Suprapubic skin (tissue), 4 donors: ENCODE measurements around the gene RIMOC1. TPM values are rescaled to one million over a fixed set of nuclear protein-coding genes. Genes with fewer than 3 reads are reported as not detected.
A peak's percentile ranks its signal among the peaks of the same experiment; 100 is the strongest.

Experiments
- DNase-seq, 2 donors: peaks; one replicate each; pipeline ENCODE4 v3.0.0-alpha.2; 2019; ENCODE audit warnings: low spot score in 2 of 2
- H3K27ac ChIP-seq: fragments of 200-600 bp; sonication (generic); one replicate; pipeline ENCODE4 v1.5.1; 2019
- H3K27me3 ChIP-seq: fragments of 200-600 bp; sonication (generic); one replicate; pipeline ENCODE4 v1.5.1; 2019
- H3K36me3 ChIP-seq: fragments of 200-600 bp; sonication (generic); one replicate; pipeline ENCODE4 v1.5.1; 2019
- H3K4me1 ChIP-seq: fragments of 200-600 bp; sonication (generic); one replicate; pipeline ENCODE4 v1.5.1; 2019
- H3K4me3 ChIP-seq: fragments of 200-600 bp; sonication (generic); one replicate; pipeline ENCODE4 v1.5.1; 2019; ENCODE audit warnings: mild to moderate bottlenecking
- H3K9me3 ChIP-seq: fragments of 200-600 bp; sonication (generic); one replicate; pipeline ENCODE4 v1.5.1; 2019
- EP300 ChIP-seq: sonication (generic); formaldehyde crosslinking; IDR thresholded peaks from one replicate; pipeline ENCODE4 v1.6.1; 2017; ENCODE audit warnings: antibody characterized with exemption
- POLR2A ChIP-seq, 2 donors: fragments of 450-650 bp; IDR thresholded peaks; one replicate each; pipeline ENCODE4 v1.6.1; 2017; ENCODE audit warnings: antibody characterized with exemption in 2 of 2, mild to moderate bottlenecking in 2 of 2, moderate library complexity in 2 of 2
- POLR2AphosphoS5 ChIP-seq, 3 donors: sonication (generic); formaldehyde crosslinking; IDR thresholded peaks; one replicate each; pipeline ENCODE4 v1.6.1; 2017; ENCODE audit warnings: antibody characterized with exemption in 3 of 3
- WGBS: methylation state at CpG from one replicate; pipeline ENCODE4 v1.1.5; 2018; 5-methylcytosine and 5-hydroxymethylcytosine counted together
- total RNA-seq, 4 donors: library from RNA; depleted of rRNA; stranded (reverse); fragments of >200 nt; gene quantifications; one replicate each; pipeline ENCODE4 v1.1.0, GENCODE V29; 2016
- TF ChIP-seq, protein P1 (sequence below), 2 donors: fragments of 200-600 bp in 1 of 2; fragments of 450-650 bp in 1 of 2; sonication (generic) in 1 of 2; IDR thresholded peaks; one replicate each; pipeline ENCODE4 v1.5.1; 2016 to 2019; ENCODE audit warnings: antibody characterized with exemption in 2 of 2, mild to moderate bottlenecking in 1 of 2, moderate library complexity in 1 of 2

The RIMOC1 gene
- total RNA-seq, 4 donors from 2014 or later = 10.6 to 20.9 (median 16.9) TPM

DNA sequence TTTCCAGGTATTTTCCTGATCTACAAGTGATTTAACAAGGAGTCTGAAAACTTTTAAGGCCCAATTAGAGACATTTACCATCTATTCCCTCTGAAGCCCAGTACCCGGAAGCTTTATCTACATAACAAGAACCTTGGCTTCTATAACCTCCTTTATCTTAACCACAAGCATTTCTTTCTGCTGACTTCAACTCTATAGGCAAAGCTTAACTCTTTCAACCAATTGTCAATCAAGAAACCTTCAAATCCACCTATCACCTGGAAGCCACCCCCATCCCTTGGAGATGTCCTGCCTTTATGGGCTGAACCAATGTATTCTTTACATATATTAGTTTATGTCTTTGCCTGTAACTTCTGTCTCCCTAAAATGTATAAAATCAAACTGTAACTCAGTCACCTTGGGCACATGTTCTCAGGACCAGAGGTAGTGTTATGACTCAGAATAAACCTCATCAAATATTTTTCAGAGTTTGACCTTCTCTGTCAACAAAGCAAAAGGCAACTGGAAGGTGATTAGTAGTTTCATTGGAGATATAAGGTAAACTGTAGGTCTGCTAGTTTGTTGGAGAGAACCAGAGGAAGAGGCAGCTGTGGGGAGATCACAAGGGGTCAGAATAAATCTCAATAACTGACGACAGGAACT lies 13.0 kb upstream of the RIMOC1 start:
- no peak for TF ChIP-seq EP300
- no peak for TF ChIP-seq POLR2AphosphoS5 (IDR thresholded peaks at IDR 0.05)
- no peak for TF ChIP-seq POLR2A (IDR thresholded peaks at IDR 0.05)
- TF ChIP-seq, protein P1, sequence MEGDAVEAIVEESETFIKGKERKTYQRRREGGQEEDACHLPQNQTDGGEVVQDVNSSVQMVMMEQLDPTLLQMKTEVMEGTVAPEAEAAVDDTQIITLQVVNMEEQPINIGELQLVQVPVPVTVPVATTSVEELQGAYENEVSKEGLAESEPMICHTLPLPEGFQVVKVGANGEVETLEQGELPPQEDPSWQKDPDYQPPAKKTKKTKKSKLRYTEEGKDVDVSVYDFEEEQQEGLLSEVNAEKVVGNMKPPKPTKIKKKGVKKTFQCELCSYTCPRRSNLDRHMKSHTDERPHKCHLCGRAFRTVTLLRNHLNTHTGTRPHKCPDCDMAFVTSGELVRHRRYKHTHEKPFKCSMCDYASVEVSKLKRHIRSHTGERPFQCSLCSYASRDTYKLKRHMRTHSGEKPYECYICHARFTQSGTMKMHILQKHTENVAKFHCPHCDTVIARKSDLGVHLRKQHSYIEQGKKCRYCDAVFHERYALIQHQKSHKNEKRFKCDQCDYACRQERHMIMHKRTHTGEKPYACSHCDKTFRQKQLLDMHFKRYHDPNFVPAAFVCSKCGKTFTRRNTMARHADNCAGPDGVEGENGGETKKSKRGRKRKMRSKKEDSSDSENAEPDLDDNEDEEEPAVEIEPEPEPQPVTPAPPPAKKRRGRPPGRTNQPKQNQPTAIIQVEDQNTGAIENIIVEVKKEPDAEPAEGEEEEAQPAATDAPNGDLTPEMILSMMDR (IDR thresholded peaks at IDR 0.05) = no peak
- Histone ChIP-seq H3K27ac (no peak overlapping the region), H3K36me3 (no peaks in the 10 kb centered on the region), H3K4me3 (no peak overlapping the region), H3K4me1 (no peaks in the 10 kb centered on the region), H3K9me3 (no peaks in the 10 kb centered on the region), H3K27me3 (no peaks in the 10 kb centered on the region)
- DNase-seq = no peak
- 54% methylated on average over 2 of the region's 2 CpGs for WGBS

DNA sequence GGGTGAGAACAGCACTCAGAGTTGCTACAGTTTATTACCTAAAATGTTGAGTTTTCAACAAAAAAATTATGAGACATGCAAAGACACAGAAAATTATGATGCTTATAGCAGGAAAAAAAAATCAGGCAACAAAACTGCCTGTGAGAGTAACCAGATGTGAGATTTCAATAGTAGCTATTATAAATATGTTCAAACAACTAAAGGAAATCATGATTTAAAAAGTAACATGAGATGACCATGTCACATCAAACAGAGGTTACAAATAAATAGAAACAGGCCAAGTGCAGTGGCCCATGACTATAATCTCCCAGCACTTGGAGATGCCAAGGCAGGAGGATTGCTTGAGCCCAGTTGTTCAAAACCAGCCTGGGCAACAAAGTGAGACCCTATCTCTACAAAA lies 12.1 kb upstream of the RIMOC1 start:
- no peaks in the 10 kb centered on the region for H3K4me1 ChIP-seq
- no peaks in the 10 kb centered on the region for H3K27me3 ChIP-seq
- H3K27ac ChIP-seq = no peak overlapping the region
- H3K36me3 ChIP-seq = no peaks in the 10 kb centered on the region
- no peak for DNase-seq
- no peaks in the 10 kb centered on the region for H3K9me3 ChIP-seq
- H3K4me3 ChIP-seq = no peak overlapping the region
- TF ChIP-seq, protein P1 (IDR thresholded peaks at IDR 0.05) = no peak
- TF ChIP-seq POLR2AphosphoS5 (IDR thresholded peaks at IDR 0.05) (no peak), POLR2A (IDR thresholded peaks at IDR 0.05) (no peak), EP300 (no peak)

DNA sequence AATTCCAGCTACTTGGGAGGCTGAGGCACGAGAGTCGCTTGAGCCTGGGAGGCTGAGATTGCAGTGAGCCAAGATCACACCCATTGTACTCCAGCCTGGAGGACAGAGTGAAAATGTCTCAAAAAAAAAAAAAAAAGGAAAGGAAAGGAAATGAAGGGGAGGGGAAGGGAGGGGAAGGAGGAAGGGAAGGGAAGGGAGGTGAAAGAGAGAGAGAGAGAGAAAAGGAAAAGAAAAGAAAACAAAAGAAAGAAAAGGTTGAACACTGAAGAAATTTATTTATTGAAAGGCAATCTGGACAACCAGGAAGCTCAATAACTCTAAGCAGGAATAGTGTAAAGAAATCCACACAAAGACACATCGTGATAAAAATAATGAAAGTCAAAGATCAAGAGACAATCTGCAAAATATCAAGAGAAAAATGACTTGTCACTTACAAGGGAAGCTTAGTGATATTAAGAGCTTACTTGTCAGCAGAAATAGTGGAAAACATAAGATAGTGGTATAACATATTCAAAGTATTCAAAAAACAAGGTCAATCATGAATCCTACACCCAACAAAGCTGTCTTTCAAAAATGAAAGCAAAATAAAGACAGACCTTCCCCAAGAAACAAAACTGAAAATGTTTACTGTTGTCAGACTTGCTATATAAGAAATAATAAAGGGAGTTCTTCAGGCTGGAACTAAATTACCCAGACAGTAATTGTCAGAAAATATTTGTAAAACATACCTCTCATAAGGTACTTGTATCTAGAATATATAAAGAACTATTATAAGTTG lies 10.9 kb upstream of the RIMOC1 start:
- H3K27ac ChIP-seq = no peak overlapping the region
- H3K27me3 ChIP-seq = no peaks in the 10 kb centered on the region
- WGBS = 77% methylated on average over 3 of the region's 3 CpGs
- H3K36me3 ChIP-seq = no peaks in the 10 kb centered on the region
- TF ChIP-seq EP300 (no peak), POLR2A (IDR thresholded peaks at IDR 0.05) (no peak), POLR2AphosphoS5 (IDR thresholded peaks at IDR 0.05) (no peak)
- TF ChIP-seq, protein P1 (IDR thresholded peaks at IDR 0.05) = no peak
- H3K9me3 ChIP-seq = no peaks in the 10 kb centered on the region
- H3K4me3 ChIP-seq = no peak overlapping the region
- no peaks in the 10 kb centered on the region for H3K4me1 ChIP-seq
- no peak for DNase-seq

DNA sequence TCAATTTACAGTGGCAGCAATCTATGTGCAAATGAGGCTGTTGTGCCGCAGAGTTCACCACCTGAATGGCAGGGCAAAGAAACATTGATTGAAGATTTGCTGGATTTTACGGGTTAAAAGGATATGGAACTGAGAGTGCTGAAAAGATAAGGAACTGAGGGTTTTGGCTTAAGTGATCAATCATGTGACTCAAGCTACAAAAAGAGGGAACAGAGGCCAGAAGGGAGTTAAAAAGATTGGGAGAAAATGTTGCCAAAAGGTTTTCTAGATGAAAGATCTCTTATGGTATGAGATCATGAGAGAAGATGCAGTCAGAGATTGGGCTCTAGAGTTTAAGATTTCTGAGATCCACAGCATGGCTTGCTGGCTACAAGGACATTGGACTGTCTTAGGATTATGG lies 7.9 kb upstream of the RIMOC1 start:
- no peak for DNase-seq
- no peak overlapping the region for H3K27ac ChIP-seq
- no peaks in the 10 kb centered on the region for H3K27me3 ChIP-seq
- TF ChIP-seq, protein P1 (IDR thresholded peaks at IDR 0.05) = no peak
- TF ChIP-seq POLR2AphosphoS5 (IDR thresholded peaks at IDR 0.05) (no peak), EP300 (no peak), POLR2A (IDR thresholded peaks at IDR 0.05) (no peak)
- WGBS = 60% methylated on average over 2 of the region's 2 CpGs
- H3K36me3 ChIP-seq = no peaks in the 10 kb centered on the region
- H3K4me3 ChIP-seq = no peak overlapping the region
- no peaks in the 10 kb centered on the region for H3K9me3 ChIP-seq
- H3K4me1 ChIP-seq = no peaks in the 10 kb centered on the region

DNA sequence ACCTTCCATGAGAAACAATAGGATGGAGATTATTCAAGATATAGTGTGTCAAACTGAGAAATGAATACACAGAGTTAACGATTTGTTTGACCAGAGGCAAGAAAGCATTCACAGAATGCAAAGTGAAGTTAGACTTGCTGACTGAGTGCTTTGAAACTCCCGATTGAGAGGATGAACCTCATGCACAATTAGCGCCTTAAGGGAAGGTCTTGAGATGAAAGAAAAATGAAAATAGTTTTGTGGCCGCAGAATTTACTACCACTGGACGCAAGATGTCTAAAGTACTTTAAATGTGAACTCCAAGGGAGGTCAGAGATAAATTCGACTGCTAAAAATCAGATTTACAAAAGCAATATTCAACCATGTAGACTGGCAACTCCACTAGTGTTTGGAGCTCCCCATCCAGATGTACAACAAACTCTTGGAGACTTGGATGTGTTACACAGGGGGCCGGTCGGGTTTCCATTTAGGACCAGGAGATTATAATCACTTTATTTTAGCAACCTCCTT lies 707 bp upstream of the RIMOC1 start:
- 32% methylated on average over 8 of the region's 8 CpGs for WGBS
- no peaks in the 10 kb centered on the region for H3K27me3 ChIP-seq
- TF ChIP-seq POLR2AphosphoS5 (IDR thresholded peaks at IDR 0.05) = no peak
- TF ChIP-seq, protein P1 (IDR thresholded peaks at IDR 0.05) = no peak
- TF ChIP-seq EP300 = no peak
- H3K36me3 ChIP-seq = peaks cover 6% of the 10 kb centered on the region
- peak overlapping the region; percentile 78 for H3K27ac ChIP-seq
- DNase-seq = no peak
- H3K4me1 ChIP-seq = peaks cover 25% of the 10 kb centered on the region
- no peaks in the 10 kb centered on the region for H3K9me3 ChIP-seq
- peak overlapping the region; percentile 88 for H3K4me3 ChIP-seq
